Suprapubic skin (tissue), 2 donors: ENCODE measurements around the gene MAS1L.

Source experiments
- EP300 ChIP-seq: sonication (generic); formaldehyde crosslinking; IDR thresholded peaks from one replicate; pipeline ENCODE4 v1.6.1; 2017; ENCODE audit warnings: antibody characterized with exemption
- POLR2A ChIP-seq, 2 donors: fragments of 450-650 bp; IDR thresholded peaks; one replicate each; pipeline ENCODE4 v1.6.1; 2017; ENCODE audit warnings: antibody characterized with exemption in 2 of 2, mild to moderate bottlenecking in 2 of 2, moderate library complexity in 2 of 2

GRCh38 chr6:29451471-29452193, 36.1 kb downstream of the MAS1L start:
- TF ChIP-seq POLR2A (IDR thresholded peaks at IDR 0.05) (no peak), EP300 (no peak)
